Measurements from ENCODE around the gene ZMYND8.
"Not testable (repeated sequence)": the region's sequence is repeated elsewhere in the genome, so short reads cannot be mapped to it uniquely, and the experiment has no call there.

Gene ZMYND8

DNA sequence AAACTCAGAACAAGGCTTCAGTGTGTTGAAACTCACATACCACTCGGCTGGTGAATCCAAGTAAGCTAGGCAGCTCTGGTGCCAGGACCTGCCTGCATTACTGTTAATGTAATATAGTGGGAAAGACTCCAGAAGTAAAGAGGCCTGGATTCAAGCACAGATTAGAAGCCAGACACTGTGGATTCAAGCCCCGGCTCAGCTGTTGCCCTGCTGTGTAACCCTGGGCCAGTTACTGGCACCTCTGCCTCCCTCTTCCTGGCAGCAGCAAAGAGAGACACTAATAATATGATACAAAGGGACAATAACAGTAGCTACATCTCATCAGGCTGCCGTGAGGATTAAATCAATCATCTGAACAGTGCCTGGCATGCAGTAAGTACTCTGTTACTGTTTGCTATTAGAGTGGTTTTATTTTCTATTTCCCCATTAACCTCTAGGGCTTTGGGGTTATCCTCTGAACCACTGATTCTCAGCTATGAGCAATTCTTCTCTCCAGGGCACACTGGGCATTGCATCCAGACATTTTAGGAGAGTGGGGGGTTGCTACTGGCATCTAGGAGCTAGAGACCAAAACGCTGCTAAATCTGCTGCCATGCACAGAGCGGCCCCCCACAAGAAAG is 92.9 kb downstream of the ZMYND8 start:
- no peak for DNase-seq

DNA sequence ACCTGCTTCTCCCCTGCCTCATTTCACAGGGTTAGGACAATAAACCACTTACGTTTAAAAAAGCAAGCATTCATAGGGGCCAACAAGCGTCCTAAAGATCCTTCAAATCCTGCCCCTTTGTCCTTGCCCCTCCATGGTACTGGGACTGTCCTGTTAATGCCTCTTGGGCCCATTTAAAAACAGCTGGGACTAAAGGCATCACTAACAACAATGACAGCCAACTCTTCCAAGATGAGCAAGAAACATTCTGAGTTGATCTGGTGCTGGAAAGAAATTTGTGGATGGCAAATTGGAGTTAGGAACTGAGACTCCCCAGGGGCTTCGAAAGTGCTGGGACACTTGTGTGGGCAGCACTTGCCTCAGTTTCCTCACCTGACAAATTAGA is 93.4 kb downstream of the ZMYND8 start:
- DNase-seq, result no peak

DNA sequence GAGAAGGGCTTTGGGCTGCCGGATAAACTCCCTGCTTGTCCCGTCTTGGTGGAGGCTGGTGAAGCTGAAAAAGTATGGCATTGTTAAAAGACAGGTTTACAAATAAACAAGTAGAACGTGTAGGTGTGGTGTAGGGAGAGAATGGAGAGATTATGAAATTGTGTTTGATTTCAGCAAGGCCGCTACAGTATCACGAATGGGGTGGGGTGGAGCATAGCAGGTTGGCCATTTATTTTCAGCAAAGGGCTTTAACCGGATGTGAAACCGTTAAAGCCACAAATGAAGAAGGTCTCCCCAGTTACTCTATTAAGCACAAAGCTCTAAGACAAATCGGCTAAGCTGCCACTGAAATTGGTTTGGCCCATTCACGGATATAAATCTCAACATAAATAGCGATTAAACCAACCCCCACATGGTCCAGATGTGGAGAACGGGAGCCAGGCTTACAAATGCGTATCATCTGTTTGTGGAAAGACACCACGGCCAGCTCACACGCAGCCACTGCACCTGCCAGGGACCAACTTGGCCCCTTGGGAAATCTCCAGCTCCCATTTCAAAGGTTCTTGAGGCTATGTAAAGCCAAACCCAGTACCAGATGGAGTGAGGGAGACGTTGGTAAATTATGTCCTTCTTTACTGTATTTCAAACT is 94.0 kb downstream of the ZMYND8 start:
- no peak for DNase-seq

DNA sequence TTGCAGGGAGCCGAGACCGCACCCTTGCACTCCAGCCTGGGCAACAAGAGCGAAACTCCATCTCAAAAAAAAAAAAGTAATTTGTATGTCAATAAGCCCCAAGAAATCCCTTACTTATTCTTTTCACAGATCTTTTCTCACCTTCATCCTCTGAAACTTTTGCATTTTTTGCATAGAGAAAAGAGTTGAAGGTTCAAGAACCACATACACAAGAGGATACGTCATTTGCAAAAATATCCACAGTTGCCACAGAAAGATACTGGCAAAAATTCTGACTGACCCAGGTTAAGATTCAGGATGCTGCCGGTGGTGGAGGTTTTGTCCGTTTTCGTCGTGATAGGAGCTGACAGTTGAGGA is 94.5 kb downstream of the ZMYND8 start:
- no peak for DNase-seq

DNA sequence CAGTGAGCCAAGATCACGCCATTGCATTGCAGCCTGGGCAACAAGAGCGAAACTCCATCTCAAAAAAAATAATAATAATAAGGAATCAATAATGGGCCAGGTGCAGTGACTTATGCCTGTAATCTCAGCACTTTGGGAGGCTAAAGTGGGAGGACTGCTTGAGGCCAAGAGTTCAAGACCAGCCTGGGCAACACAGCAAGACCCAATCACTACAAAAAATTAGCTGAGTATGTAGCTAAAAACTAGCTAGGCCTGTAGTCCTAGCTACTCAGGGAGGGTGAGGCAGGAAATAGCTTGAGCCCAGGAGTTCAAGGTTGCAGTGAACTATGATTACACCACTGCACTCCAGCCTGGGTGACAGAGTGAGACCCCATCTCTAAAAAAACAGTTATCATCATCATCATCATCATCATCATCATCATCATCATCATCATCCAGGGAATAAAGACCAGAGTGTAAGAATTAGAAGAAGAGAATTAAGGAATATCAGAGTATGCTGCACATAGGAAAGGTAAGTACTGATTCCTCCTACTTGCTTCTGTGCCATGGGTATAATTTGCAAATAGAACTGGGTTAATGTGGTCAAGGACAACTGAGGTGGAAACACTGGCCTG is 95.2 kb downstream of the ZMYND8 start:
- DNase-seq, result not testable (repeated sequence)

DNA sequence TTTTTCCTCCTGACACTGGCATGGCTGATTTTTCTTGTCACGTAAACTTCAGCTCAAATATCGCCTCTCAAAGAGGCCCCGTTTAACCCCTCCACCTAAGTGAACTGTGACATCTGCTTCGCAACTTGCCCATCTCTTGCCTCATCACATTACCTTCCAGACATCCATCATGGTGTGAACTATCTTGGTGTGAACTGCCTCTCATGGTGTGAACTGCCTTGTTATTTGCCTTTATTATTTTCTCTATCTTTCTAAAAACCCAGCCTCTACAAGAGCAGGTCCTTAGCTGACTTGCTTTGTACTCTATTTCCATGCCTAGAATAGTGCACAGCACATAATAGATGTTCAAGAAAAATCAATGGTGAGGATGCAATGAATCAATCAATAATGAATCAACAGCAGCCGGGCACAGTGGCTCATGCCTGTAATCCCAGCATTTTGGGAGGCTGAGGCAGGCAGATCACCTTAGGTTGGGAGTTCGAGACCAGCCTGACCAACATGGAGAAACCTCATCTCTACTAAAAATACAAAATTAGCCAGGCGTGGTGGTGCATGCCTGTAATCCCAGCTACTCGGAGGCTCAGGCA is 95.9 kb downstream of the ZMYND8 start:
- not testable (repeated sequence) for DNase-seq

DNA sequence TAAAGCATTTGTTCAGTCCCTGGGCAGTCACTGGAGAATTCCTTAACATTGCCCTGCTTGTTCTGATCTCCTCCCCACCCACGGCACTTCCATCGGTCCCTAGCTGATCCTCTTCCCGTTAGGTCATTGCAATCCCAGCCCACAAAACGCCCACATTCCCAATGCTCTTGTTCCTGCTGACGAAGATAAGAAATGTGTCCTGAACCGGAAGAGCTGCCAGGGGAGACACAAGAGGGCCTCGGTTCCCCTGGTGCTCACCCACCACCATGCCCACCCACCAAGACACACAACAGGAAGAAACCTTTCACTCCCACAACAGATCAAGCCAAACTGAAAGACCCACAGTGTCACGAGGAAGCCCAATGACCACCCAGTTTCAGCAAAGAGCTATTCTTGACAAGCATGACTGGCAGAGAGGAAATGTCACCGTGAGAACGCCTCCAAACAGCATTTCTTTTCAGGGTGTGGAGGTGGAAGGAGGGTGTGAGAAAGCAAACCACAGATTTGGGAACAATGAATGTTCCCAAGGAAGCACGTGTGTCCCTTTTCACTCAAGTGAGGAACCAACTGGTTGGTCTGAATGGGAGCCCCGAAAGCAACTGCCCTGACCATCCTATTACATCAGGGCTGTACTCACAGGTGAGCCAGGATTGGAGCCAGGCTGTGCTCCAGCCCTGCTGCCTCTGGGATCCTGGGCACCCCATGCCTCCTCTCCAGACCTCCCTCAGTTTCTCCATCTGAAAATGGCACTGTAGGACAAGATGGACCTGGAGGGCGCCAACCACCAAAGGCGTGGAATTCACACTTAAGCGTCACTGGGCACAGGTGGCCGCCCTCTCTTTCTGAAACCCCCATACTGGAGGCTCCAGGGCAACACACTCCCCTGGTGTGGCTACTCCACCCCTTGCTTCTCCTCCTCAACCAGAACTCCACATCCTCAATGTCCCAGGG is 97.5 kb downstream of the ZMYND8 start:
- no peak for DNase-seq

DNA sequence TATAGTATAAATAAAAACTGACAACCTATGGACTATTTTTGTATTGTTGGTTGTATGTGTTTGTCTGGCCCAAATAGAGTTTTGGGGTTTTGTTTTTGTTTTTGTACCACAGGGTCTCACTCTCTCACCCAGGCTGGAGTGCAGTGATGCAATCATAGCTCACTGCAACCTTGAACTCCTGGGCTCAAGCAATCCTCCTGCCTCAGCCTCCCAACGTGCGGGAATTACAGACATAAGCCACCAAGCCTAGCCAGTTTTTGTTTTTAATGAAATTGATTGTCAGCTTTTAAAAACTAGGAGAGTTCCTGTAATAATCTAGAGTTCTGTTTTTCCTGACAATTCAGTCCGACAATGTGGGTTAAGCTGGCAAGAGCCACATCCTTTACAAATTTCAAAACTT is 98.7 kb downstream of the ZMYND8 start:
- no peak for DNase-seq

DNA sequence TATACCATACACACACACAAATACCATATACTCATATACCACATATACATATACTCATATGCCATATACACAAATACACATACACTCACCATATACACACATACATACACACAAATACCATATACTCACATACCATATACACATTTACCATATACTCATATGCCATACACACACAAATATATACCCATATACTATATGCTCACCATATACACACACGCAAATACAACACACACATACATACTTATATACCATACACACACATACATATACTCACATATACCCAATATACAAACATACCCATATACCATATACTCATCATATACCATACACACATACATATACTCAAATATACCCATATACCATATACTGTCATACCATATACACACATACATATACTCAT is 99.2 kb downstream of the ZMYND8 start:
- no peak for DNase-seq

DNA sequence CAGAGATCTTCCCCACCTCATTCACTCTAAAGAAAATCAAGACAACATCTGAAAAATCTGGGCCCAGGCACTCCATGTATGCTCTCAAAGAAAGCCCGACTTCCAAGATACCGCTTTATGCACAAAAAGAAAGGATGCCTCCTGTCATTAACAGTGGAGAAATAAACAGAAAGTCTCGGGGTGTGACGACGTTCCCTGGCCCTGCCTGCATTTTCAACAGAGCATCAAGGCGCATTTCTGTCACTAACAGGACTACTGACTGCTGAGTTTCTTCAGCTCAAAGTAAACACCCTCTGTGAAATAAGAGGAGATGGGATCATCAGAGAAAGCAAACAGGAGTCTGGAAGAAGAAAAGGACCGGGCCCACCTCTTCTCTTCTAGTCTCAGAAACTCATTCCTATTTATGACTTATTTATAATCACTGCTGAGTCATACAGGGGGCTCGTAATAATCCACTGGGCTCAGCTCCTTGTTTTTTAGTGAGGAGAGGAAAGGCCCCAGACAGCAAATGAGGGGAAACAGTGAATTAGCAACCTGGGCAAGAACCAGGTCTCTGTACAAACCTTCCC is 99.7 kb downstream of the ZMYND8 start:
- DNase-seq, result no peak

DNA sequence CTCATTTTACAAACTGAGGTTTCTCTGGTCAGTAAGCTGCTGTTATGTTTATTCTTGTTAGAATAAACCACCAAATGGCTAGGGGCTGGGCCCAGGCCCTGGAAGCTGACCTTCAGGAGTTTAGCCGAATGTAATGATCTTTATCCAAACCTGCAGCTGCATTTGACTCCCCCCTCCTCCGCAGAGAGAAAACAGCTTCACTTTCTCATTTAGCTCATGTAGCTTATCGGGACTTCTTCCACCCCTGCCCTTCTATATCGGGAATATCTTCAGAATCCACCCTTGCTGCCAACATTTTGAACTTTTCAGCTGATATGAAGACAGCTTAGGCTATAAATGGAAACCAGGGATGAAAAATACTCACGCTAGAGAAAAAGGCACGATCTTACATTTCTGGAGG is 102.6 kb downstream of the ZMYND8 start:
- DNase-seq, result no peak

DNA sequence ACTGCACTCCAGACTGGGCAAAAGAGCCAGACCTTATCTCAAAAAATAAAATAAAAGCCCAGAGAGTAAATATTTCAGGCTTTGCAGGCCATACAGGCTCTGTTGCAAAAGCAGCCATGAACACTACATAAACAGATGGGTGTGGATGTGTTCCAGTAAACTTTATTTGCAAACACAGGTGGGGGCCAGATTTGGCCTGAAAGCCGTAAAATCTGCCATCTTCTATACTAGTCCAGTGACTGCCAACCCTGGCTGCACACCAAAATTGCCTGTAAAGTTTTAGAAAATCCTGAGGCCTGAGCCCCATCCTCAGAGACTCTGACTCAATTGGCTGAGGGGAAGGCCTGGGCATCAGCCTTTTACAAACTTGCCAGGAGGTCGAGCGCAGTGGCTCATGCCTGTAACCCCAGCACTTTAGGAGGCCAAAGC is 103.6 kb downstream of the ZMYND8 start:
- DNase-seq, result no peak

DNA sequence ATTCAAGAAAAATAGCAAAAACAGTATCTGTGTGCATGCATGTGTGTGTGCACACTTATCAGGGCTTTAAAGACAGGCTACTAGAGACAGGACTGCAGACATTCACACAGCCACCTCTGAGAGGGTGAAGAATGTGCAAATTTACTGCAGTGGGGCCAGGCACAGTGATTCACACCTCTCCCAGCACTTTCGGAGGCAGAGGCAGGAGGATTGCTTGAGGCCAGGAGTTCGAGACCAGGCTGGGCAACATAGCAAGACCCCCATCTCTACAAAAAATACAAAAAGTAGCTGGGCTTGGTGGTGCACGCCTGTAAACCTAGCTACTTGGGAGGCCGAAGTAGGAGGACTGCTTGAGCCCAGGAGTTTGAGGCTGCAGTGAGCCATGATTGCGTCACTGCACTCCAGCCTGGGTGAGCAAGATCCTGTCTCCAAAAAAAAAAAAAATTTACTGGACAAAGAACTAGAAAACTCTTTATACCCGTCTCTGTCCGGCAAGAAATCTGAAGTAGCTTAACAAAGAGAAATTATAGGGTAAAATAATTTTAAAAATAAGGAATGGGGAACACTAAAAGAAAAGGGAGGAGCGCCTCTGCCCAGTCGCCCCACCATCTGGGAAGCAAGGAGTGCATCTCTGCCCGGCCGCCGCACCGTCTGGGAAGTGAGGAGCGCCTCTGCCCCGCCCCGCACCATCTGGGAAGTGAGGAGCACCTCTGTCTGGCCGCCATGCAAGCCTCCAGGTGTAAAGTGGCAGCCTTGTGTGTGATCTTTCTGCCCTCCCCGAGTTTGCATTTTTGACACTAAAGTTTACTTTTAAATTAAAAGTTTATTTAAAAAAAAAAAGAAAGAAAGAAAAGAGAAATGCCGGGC is 105.1 kb downstream of the ZMYND8 start:
- no peak for DNase-seq

DNA sequence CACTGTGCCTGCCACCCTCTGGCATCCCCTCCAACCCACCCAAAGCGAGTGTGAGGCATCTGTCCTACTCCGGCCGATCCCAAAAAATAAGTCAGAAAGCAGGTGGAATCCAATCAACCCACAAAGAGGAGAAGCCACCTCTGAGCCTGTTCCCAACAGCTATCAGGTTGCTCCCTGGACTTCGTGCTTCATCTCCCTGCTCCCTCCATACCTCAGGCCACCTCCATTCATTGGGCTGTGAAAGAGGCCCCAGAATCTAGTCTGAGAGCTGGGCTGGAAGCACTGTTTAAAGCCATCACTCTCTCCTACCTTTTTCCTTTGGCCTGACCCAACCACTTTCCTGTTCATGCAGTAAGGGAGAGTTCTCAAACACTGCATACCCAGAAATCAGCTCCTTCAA is 106.1 kb downstream of the ZMYND8 start:
- DNase-seq, result no peak

DNA sequence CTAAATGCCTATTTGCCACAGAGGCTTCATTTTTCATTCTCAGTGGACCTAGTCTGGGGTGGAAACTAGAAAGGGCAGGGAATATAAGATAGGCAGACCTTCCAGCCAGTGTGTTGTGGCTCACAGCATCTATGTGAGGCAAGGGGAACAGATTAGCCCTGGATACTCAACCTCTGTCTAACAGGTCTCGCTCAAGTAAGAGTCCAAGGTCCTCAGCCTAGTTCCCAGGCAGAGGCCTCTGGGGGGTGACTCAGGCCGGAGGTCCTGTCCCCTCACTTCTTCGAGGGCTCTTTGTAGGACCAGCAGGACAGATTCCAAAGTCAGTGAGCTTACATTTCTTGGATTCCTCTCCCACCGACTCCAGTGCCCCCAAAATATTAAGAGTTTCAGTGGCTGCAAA is 106.6 kb downstream of the ZMYND8 start:
- no peak for DNase-seq

DNA sequence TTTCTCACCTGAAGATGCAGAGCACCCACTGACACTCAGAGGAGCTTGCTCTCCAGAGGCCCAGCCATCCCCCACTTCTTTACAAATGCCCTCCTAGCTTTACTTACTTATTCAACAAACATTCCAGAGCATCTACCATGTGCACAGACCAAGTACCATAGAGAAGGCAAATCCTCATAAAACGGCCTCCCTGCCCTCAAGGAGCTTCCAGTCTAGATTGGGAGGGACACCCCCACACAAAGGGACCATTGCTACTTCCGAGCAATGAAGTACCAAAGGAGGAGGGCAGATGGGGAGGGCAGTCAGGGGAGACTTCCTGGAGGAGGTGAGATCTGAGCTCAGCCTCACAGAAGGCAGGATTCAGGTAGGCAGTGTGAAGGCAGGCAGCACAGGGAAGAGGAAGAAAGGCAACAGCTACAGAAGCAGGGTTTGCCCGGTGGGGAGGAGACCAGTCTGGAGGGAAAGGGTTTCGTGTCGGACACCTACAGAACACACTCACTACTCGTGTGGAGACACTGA is 108.0 kb downstream of the ZMYND8 start:
- no peak for DNase-seq

DNA sequence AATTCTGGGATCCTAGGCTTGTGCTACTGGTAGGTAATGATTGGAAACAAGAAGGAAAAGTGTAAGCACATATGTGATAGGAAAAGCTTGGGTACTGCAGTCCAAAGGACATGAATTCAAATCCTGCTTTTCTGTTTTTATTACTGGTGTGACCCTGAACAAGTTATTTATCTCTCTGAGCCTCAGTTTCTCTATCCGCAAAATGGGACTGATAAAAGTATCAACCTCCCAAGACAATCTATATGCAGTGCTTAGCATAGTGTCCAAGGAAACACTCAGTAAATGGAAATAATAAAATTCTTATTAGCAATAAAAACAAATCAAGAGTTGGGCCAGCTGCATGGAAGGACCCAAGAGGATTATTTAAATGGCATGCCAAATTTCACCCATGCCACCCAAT is 108.5 kb downstream of the ZMYND8 start:
- no peak for DNase-seq

DNA sequence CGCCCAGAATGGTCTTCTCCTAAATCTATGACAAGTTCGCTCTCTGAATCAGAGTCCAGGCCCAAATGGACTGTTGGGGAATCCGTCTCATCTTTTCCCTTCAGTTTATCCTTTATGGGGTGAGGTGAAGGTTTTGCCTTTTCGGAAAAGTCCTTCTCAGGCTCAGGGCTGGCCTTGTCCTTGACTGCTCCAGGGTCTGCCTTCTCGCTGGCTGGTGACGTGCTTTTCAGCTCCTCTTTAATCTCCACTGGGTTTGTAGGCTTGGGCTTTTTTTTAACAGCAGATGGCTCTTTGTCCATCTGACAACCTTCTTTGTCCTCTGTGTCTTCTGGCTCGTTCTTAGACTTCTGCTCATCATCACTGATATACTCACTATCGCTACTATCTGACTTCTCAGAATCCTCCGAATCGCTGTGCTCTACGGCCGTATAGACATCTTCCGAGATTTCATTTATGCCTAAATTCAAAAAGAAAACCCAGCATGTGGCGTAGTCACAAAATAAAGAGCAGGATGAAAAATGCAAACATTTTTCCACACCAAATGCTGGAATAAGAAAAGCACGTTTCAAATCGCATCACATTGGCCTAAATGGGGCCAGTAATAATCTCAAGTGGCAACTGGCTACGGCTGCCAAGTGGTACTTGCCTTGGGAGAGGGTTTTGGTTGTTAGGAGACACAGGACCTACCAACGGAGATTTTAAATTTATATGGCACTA is 110.3 kb downstream of the ZMYND8 start:
- no peak for DNase-seq

DNA sequence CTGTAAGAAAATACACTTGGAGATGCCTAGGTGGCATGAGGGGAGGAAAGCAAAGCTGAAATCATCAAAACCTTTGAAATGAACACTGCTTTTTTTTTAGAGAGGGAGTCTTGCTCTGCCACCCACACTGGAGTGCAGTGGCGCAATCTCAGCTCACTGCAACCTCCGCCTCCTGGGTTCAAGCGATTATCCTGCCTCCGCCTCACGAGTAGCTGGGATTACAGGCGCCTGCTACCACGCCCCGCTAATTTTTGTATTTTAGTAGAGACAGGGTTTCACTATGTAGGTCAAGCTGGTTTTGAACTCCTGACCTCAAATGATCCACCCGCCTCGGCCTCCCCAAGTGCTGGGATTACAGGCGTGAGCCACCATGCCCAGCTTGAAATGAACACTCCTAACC is 111.3 kb downstream of the ZMYND8 start:
- not testable (repeated sequence) for DNase-seq

DNA sequence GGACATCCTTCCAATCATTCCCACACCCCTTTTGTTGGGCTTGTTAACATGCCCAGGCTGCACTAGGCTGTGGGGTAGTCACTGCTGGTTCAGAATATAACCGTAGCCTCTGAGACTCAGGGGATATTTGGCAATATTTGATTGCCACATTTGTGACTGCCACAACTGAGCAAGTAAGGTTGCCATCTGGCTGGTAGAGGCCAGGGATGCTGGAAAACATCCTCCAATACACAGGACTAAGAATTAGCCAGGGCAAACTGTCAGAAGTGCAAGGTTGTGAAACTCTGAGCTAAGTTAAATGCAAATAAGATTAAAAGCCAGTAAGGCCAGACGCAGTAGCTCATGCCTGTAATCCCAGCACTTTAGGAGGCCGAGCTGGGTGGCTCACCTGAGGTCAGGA is 112.0 kb downstream of the ZMYND8 start:
- peak; percentile 52 for DNase-seq

Measured in hematopoietic multipotent progenitor cell treated with erythropoietin and hydrocortisone succinate and interleukin-3 and kit ligand, for 6 days (in vitro differentiated cells).